Memory B cell (primary cell): ENCODE data around the gene WDR7.

Experiments used
- ATAC-seq: fragments of 150-1000 bp; cut with Tn5 transposase; 2 replicates; pipeline ENCODE4 v1.10.0; 2021; ENCODE audit warnings: low read depth, mild to moderate bottlenecking, moderate library complexity
- DNase-seq, 2 donors: peaks; one replicate each; pipeline ENCODE4 v3.0.0; 2022; ENCODE audit warnings: low spot score in 2 of 2
- H3K27ac Mint-ChIP-seq: one replicate; pipeline ENCODE4 v1.8.0; 2022; ENCODE audit warnings: mild to moderate bottlenecking, moderate library complexity, mixed read lengths
- H3K27me3 Mint-ChIP-seq: one replicate; pipeline ENCODE4 v1.8.0; 2022; ENCODE audit warnings: mixed read lengths
- H3K36me3 Mint-ChIP-seq: one replicate; pipeline ENCODE4 v1.8.0; 2022; ENCODE audit warnings: mild to moderate bottlenecking, mixed read lengths
- H3K4me1 Mint-ChIP-seq: one replicate; pipeline ENCODE4 v1.8.0; 2022; ENCODE audit warnings: mixed read lengths
- H3K4me3 Mint-ChIP-seq: one replicate; pipeline ENCODE4 v1.8.0; 2022; ENCODE audit warnings: mild to moderate bottlenecking, moderate library complexity, mixed read lengths
- H3K9me3 Mint-ChIP-seq: one replicate; pipeline ENCODE4 v1.8.0; 2022; ENCODE audit warnings: mixed read lengths

WDR7 gene

DNA sequence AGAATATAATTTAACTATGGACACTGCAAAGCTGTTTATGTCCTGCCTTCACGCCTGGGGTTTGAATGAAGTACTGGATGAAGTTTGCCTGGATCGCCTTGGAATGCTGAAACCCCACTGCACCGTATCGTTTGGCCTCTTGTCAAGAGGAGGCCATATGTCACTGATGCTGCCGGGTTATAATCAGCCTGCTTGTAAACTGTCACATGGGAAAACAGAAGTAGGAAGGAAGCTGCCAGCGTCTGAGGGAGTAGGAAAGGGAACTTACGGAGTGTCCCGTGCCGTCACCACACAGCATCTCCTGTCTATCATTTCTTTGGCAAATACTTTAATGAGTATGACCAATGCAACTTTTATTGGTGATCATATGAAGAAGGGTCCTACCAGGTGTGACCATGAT is 105.8 kb downstream of the WDR7 start:
- Mint-ChIP-seq H3K4me3 (no peak overlapping the region), H3K4me1 (no peaks in the 10 kb centered on the region), H3K27ac (no peak overlapping the region), H3K9me3 (no peaks in the 10 kb centered on the region), H3K36me3 (peaks cover 17% of the 10 kb centered on the region), H3K27me3 (no peaks in the 10 kb centered on the region)
- DNase-seq (no peak), ATAC-seq (no peak)

DNA sequence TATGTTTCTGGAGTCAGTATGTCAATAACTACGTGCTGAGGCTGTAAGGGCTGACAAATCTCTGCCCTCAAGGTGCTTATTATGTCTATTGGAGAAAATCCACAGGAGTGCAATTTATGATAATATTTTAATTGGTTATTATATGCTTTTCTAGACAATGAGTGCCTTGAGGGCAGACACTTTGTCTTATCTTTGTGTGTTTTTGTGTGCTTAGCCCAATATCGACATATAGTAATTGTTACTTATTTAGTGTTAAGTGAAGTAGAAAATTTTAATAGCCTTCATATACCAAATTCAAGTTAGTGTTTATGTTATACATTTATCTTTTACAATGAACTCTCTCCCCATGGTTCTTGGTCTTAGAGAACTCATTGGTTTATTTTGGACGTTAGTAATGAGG is 118.9 kb downstream of the WDR7 start:
- Mint-ChIP-seq H3K9me3 (no peaks in the 10 kb centered on the region), H3K4me3 (no peak overlapping the region), H3K36me3 (peaks cover 25% of the 10 kb centered on the region), H3K27me3 (no peaks in the 10 kb centered on the region), H3K27ac (no peak overlapping the region), H3K4me1 (no peaks in the 10 kb centered on the region)
- no peak for DNase-seq
- ATAC-seq, result no peak

DNA sequence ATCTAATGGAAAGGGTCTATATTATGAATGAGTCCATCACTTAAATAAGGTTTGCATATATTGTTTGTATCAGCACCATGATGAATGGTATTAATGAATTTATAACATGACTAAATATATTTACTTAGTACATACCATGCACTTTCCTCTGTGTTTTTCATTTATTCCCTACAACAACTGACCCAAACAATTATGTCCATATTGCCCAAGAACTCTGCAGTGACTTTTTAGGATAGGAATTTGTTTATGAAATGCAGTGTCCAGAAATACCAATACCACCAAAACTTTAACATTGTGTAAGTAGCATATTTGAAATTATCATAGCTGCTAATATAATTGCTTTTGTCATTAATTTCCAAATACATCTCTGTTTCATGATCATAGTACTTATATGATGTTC is 119.7 kb downstream of the WDR7 start:
- Mint-ChIP-seq H3K27ac (no peak overlapping the region), H3K4me3 (no peak overlapping the region), H3K36me3 (peaks cover 26% of the 10 kb centered on the region), H3K4me1 (no peaks in the 10 kb centered on the region), H3K9me3 (no peaks in the 10 kb centered on the region), H3K27me3 (no peaks in the 10 kb centered on the region)
- DNase-seq, result no peak
- no peak for ATAC-seq

DNA sequence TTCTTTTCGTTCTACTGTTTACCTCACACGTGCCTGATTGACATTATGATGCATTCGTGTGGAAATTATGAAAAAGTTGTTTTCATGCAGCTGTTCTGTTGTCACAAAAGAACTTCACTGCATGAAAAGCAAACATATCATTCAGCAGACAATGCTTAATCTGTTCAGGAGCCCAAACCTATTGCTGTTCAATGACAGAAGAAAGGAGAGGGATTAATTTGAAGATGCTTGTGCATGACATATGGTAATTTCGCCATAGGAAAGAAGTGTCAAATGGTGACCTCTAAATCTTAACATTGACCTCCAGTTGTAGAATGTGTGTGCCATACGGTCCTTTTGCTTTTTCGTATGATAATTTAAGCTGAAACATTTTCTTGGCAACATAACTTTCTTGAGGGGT is 124.5 kb downstream of the WDR7 start:
- H3K4me1 Mint-ChIP-seq, result no peaks in the 10 kb centered on the region
- no peak for ATAC-seq
- peaks cover 12% of the 10 kb centered on the region for H3K36me3 Mint-ChIP-seq
- H3K27ac Mint-ChIP-seq, result no peak overlapping the region
- H3K27me3 Mint-ChIP-seq, result no peaks in the 10 kb centered on the region
- no peak for DNase-seq
- H3K4me3 Mint-ChIP-seq, result no peak overlapping the region
- no peaks in the 10 kb centered on the region for H3K9me3 Mint-ChIP-seq

- Mint-ChIP-seq H3K4me3 (no peak overlapping the region), H3K4me1 (no peaks in the 10 kb centered on the region), H3K9me3 (no peaks in the 10 kb centered on the region), H3K36me3 (peaks cover 13% of the 10 kb centered on the region), H3K27ac (no peak overlapping the region), H3K27me3 (no peaks in the 10 kb centered on the region)
- ATAC-seq, result no peak
- DNase-seq, result no peak
These were observed 136.2 kb downstream of the WDR7 start for GRCh38 chr18:56787390-56787789.

DNA sequence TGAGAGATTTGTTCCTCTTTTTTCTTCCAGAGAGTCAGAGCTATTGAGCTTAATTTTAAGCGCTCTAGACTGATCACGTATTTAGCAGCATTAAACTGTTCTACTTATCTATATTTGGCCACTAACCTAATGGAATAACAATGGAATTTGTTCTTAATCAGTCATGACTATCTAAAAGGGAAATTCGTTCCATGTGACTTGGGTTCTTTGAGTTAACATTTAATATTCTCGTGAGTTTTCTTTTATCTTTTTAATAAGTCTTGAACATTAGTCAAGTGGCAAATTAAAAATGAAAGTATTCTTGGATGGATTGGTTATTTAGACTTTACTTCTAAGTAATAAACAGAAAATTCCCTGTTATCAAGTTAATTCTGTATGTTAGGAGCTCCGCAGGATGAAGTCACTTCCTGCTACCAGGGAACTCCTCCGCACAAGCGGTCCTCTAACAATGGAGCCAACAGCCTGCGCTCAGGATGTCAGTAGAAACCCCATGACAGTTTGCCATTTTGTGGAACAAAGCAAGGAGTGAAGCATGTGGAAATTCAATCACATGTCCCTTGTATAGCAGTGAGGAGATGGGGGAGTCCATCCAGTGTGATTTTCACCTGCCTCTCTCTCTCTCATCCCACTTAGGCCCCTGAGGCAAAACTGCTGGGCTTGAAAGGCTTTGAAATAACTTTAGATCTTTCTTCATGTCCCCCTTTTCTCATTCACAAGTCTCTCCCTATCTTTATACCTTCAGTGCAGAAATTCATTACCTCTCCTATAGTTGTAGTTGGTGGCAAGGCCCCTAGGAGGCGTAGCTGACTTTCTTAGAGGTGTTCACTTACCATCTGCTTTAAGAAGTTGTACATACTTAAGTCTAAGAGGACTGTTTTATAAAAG is 138.1 kb downstream of the WDR7 start:
- H3K4me1 Mint-ChIP-seq, result no peaks in the 10 kb centered on the region
- H3K27me3 Mint-ChIP-seq, result no peaks in the 10 kb centered on the region
- H3K36me3 Mint-ChIP-seq, result peaks cover 8% of the 10 kb centered on the region
- no peaks in the 10 kb centered on the region for H3K9me3 Mint-ChIP-seq
- ATAC-seq (no peak), DNase-seq (no peak)
- H3K27ac Mint-ChIP-seq, result no peak overlapping the region
- H3K4me3 Mint-ChIP-seq, result no peak overlapping the region

- no peak for DNase-seq
- H3K27me3 Mint-ChIP-seq, result no peaks in the 10 kb centered on the region
- H3K36me3 Mint-ChIP-seq, result peaks cover 5% of the 10 kb centered on the region
- no peak for ATAC-seq
- H3K27ac Mint-ChIP-seq, result no peak overlapping the region
- no peak overlapping the region for H3K4me3 Mint-ChIP-seq
- H3K4me1 Mint-ChIP-seq, result no peaks in the 10 kb centered on the region
- H3K9me3 Mint-ChIP-seq, result no peaks in the 10 kb centered on the region
These were observed 138.7 kb downstream of the WDR7 start for GRCh38 chr18:56789889-56790180.

DNA sequence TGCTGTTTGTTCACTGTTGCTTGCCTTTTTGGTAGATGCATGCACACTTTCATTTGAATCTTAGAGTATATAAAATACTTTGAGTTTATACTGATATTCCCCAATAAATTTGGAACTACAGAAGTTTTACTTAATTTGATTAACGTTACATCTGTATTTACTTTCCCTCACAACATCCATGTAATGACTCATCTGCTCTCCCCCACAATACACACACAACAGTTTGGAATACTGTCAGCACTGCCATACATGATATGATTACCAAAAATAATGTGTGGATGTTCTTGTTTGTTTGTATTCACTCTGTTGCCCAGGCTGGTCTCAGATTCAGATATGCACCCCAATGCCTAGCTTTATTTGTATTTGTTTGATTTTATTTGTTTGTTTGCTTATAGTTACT is 144.2 kb downstream of the WDR7 start:
- H3K27me3 Mint-ChIP-seq, result no peaks in the 10 kb centered on the region
- ATAC-seq, result no peak
- DNase-seq, result no peak
- peaks cover 8% of the 10 kb centered on the region for H3K36me3 Mint-ChIP-seq
- H3K4me3 Mint-ChIP-seq, result no peak overlapping the region
- H3K4me1 Mint-ChIP-seq, result no peaks in the 10 kb centered on the region
- no peak overlapping the region for H3K27ac Mint-ChIP-seq
- no peaks in the 10 kb centered on the region for H3K9me3 Mint-ChIP-seq

DNA sequence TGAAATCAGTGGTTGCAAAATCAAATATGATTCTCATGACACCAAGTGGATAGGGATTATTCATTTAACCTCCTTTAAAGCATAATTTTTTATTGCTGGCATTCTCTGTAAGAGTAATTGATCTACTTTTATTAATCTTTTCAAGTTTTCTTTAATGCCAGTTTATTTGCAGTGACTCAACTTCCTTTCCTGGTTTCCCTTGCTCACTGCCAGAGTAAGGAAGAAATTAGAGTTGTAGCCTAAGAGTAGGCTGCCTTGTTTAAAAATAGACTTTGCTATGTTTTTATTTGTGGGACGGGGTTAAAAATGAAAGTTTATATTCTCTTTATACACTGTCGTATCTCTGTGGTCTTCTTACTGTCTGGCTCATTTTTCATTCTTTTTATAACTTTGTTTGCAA is 148.6 kb downstream of the WDR7 start:
- no peaks in the 10 kb centered on the region for H3K27me3 Mint-ChIP-seq
- H3K4me1 Mint-ChIP-seq, result no peaks in the 10 kb centered on the region
- ATAC-seq (no peak), DNase-seq (no peak)
- no peak overlapping the region for H3K27ac Mint-ChIP-seq
- no peak overlapping the region for H3K4me3 Mint-ChIP-seq
- H3K36me3 Mint-ChIP-seq, result peaks cover 17% of the 10 kb centered on the region
- H3K9me3 Mint-ChIP-seq, result no peaks in the 10 kb centered on the region

DNA sequence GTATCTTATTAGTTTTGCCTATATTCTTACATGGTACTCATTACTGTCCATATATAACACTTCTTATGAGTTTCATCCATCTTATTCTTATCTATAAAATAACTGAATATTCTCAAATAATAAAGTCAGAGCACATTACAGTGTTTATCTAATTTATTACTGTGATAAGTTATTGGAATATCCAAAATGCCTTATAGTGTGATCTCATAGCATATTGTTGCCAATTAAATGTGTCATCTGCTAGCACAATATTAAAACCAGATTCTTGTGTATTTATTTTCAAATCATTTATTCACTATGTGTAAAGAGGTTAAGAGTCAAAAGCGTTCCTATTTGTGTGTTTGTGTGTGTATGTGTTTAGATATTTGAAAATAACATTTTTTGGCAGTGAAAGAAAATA is 151.9 kb downstream of the WDR7 start:
- no peaks in the 10 kb centered on the region for H3K27me3 Mint-ChIP-seq
- no peaks in the 10 kb centered on the region for H3K9me3 Mint-ChIP-seq
- ATAC-seq, result no peak
- no peaks in the 10 kb centered on the region for H3K4me1 Mint-ChIP-seq
- no peak overlapping the region for H3K27ac Mint-ChIP-seq
- no peak overlapping the region for H3K4me3 Mint-ChIP-seq
- no peak for DNase-seq
- peaks cover 19% of the 10 kb centered on the region for H3K36me3 Mint-ChIP-seq

DNA sequence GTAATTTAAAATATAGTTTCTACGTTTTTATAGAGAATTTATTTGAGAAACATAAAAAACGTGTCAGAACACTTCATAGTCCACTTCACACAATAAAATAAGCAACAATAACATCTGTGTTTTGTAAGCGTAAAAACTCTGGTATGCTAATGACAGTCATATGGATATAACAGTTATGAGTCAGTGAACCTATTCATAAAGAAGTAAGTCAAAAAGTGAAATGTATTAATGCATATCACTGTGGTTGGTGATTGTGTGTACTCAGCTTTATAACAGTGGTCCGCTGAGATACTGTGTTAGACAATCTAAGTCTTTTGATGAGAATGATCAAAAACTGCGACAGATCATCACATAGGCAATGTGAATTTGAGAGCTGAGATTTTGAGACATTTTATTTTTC is 153.2 kb downstream of the WDR7 start:
- Mint-ChIP-seq H3K9me3 (no peaks in the 10 kb centered on the region), H3K36me3 (peaks cover 22% of the 10 kb centered on the region), H3K27me3 (no peaks in the 10 kb centered on the region), H3K4me3 (no peak overlapping the region), H3K27ac (no peak overlapping the region), H3K4me1 (no peaks in the 10 kb centered on the region)
- ATAC-seq (no peak), DNase-seq (no peak)

DNA sequence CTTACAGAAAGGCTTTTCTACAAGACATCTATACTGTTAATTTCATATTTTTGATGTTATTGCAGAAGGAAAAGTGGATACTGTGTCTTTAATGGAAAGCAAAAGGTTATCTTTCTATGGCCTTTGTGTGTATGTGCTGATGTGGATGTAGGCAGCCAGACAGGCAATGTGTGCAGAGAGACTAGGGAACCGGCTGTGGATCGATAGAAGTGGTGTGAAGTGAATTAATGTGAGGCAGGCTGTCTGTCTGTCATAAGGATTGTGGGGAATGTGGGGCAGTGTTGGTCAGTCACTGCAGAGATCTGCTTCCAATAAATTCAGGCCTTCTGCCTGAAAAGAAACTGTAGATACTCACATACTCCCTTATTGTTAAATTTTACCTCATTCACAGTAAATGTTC is 156.7 kb downstream of the WDR7 start:
- Mint-ChIP-seq H3K27me3 (no peaks in the 10 kb centered on the region), H3K9me3 (no peaks in the 10 kb centered on the region), H3K4me3 (no peak overlapping the region), H3K27ac (no peak overlapping the region), H3K36me3 (peaks cover 13% of the 10 kb centered on the region), H3K4me1 (no peaks in the 10 kb centered on the region)
- DNase-seq (no peak), ATAC-seq (no peak)

DNA sequence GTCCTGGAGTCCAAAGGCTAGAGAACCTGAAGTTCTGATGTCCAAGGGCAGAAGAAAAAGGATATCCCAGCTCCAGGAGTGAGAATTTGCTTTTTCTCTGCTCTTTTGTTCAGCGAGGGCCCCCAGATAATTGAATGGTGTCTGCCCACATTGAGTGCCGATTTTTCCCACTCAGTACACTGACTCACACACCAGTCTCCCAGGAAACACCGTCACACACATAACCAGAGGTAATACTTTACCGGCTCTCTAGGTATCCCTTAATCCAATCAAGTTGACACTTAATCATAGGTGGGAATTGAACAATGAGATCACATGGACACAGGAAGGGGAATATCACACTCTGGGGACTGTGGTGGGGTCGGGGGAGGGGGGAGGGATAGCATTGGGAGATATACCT is 161.5 kb downstream of the WDR7 start:
- Mint-ChIP-seq H3K4me3 (no peak overlapping the region), H3K36me3 (peaks cover 11% of the 10 kb centered on the region), H3K27me3 (no peaks in the 10 kb centered on the region), H3K27ac (no peak overlapping the region), H3K4me1 (no peaks in the 10 kb centered on the region), H3K9me3 (no peaks in the 10 kb centered on the region)
- DNase-seq (no peak), ATAC-seq (no peak)

GRCh38 chr18:56815926-56816325 is 164.8 kb downstream of the WDR7 start:
- Mint-ChIP-seq H3K36me3 (peaks cover 10% of the 10 kb centered on the region), H3K4me3 (no peak overlapping the region), H3K4me1 (no peaks in the 10 kb centered on the region), H3K27ac (no peak overlapping the region), H3K27me3 (no peaks in the 10 kb centered on the region), H3K9me3 (no peaks in the 10 kb centered on the region)
- no peak for ATAC-seq
- no peak for DNase-seq

GRCh38 chr18:56823986-56824565 is 172.9 kb downstream of the WDR7 start:
- ATAC-seq, result no peak
- peaks cover 25% of the 10 kb centered on the region for H3K36me3 Mint-ChIP-seq
- peaks cover 3% of the 10 kb centered on the region for H3K4me1 Mint-ChIP-seq
- no peak overlapping the region for H3K27ac Mint-ChIP-seq
- no peak overlapping the region for H3K4me3 Mint-ChIP-seq
- DNase-seq, result no peak
- peaks cover 5% of the 10 kb centered on the region for H3K9me3 Mint-ChIP-seq
- H3K27me3 Mint-ChIP-seq, result no peaks in the 10 kb centered on the region
